Panc1 (cell line): Measurements from ENCODE around the gene ERC2. TPM values are rescaled to one million over a fixed set of nuclear protein-coding genes. Genes with fewer than 3 reads are reported as not detected.

Experiments used
- ATAC-seq: fragments of 200-7000 bp; cut with Tn5 transposase; 2 replicates; pipeline ENCODE4 v1.9.1; 2020; ENCODE audit warnings: mild to moderate bottlenecking, moderate library complexity
- BruUV-seq: library from RNA; stranded (reverse); fragments of 400-500 nt; replicated peaks from 2 replicates; lab custom pipeline; 2021; lab: Mats Ljungman, UMichigan
- CTCF ChIA-PET: fragments of 300-600 bp; sonication (Branson Sonifier 250); formaldehyde crosslinking; loops from one replicate; lab custom pipeline; 2022; ENCODE audit warnings: antibody characterized with exemption; lab: Charles Lee
- POLR2A ChIA-PET: fragments of 300-600 bp; sonication (Branson Sonifier 250); formaldehyde crosslinking; loops from one replicate; lab custom pipeline; 2022; ENCODE audit warnings: antibody characterized with exemption; lab: Charles Lee
- DNase-seq: peaks from one replicate; pipeline ENCODE4 v3.0.0-alpha.2; 2010; ENCODE audit warnings: low read depth, low spot score
- H3K27ac ChIP-seq: 2 replicates; pipeline ENCODE4 v1.5.1; 2011; ENCODE audit warnings: mild to moderate bottlenecking, low read length, inconsistent platforms
- H3K27me3 ChIP-seq: fragments of 200-500 bp; sonication (Bioruptor generic); 2 replicates; pipeline ENCODE4 v1.6.0; 2014; ENCODE audit warnings: low read length, inconsistent platforms; ENCODE audit not compliant: control insufficient read depth, insufficient read depth
- H3K36me3 ChIP-seq: fragments of 200-500 bp; sonication (Bioruptor generic); 2 replicates; pipeline ENCODE4 v1.5.1; 2014; ENCODE audit warnings: inconsistent platforms, mild to moderate bottlenecking, low read length, moderate library complexity; ENCODE audit not compliant: control insufficient read depth, insufficient read depth
- H3K4me1 ChIP-seq: 2 replicates; pipeline ENCODE4 v1.5.1; 2011; ENCODE audit warnings: inconsistent platforms, mild to moderate bottlenecking, low read length, moderate library complexity; ENCODE audit not compliant: control insufficient read depth, insufficient read depth
- H3K4me3 ChIP-seq, 2 experiments: 2 replicates each; pipeline ENCODE4 v1.5.1; 2011 to 2012; ENCODE audit warnings: low read depth in 2 of 2, low read length in 2 of 2, mild to moderate bottlenecking in 2 of 2, inconsistent platforms in 1 of 2, moderate library complexity in 1 of 2
- H3K9me3 ChIP-seq: fragments of 200-500 bp; sonication (Bioruptor generic); 2 replicates; pipeline ENCODE4 v1.5.1; 2014; ENCODE audit warnings: low read depth, mild to moderate bottlenecking, inconsistent platforms, low read length, moderate library complexity; ENCODE audit not compliant: control insufficient read depth, insufficient read depth
- CTCF ChIP-seq: fragments of 450-650 bp; IDR thresholded peaks from 2 replicates; pipeline ENCODE4 v1.5.1; 2017; ENCODE audit warnings: mild to moderate bottlenecking
- POLR2AphosphoS5 ChIP-seq: IDR thresholded peaks from 2 replicates; pipeline ENCODE4 v1.6.1; 2012; ENCODE audit warnings: mild to moderate bottlenecking, low read depth, low read length, moderate library complexity
- REST ChIP-seq, 2 experiments: IDR thresholded peaks; 2 replicates each; pipeline ENCODE4 v1.6.1; 2011 to 2012; ENCODE audit warnings: low read depth in 2 of 2, control low read depth in 1 of 2, low read length in 1 of 2, mild to moderate bottlenecking in 1 of 2, moderate library complexity in 1 of 2; ENCODE audit not compliant: insufficient read depth in 1 of 2
- SIN3A ChIP-seq: IDR thresholded peaks from 2 replicates; pipeline ENCODE4 v1.6.1; 2012; ENCODE audit warnings: low read depth, mild to moderate bottlenecking, low read length, moderate library complexity, borderline replicate concordance; ENCODE audit not compliant: insufficient read depth
- TCF7L2 ChIP-seq: IDR thresholded peaks from 2 replicates; pipeline ENCODE4 v1.6.1; 2011; ENCODE audit warnings: mild to moderate bottlenecking, low read depth, low read length, inconsistent platforms
- in situ Hi-C: cut with HindIII; loops from 2 replicates; pipeline ENCODE4 v1.10.0; 2016; ENCODE audit warnings: low sequenced_read_pairs, low pct_unique_long_range_greater_than_20kb
- intact Hi-C: fragments of 100-400 bp; cut with micrococcal nuclease; formaldehyde crosslinking; loops from one replicate; pipeline ENCODE4 v1.10.0; 2022; ENCODE audit not compliant: unreplicated experiment
- total RNA-seq: library from RNA; stranded (reverse); gene quantifications from one replicate; pipeline ENCODE4 v1.2.1, GENCODE V29; 2021; ENCODE audit not compliant: unreplicated experiment

The ERC2 gene
- total RNA-seq, 1 experiment from 2014 or later: 0.33 TPM

DNA sequence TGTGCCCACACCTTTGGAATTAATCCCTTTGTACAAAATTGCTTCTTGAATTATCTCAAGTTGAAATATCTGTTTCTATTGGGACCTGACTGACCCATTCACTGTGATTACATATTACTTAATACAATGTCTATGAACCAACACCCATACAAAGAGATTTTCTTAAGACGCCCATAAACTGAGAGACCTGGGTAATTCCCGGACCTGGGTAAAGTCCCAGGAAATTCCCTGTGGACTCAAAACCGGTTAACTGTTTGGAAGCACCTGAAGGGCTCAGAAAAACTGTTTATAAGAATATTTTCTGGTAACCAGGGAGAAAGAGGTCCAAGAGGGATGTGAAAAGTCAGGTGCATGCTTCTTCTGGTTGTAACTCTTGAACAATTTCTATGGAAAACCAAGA lies 667.2 kb downstream of the ERC2 start:
- TF ChIP-seq TCF7L2 (no peak), CTCF (no peak), REST (IDR thresholded peaks at IDR 0.05; ENCODE audit: insufficient read depth in 1 of 2, low read depth in 2 of 2, low read length in 1 of 2) (no peak), POLR2AphosphoS5 (no peak), SIN3A (no peak)
- Histone ChIP-seq H3K27ac (no peak overlapping the region), H3K4me3 (no peak overlapping the region), H3K36me3 (no peaks in the 10 kb centered on the region), H3K27me3 (no peaks in the 10 kb centered on the region), H3K9me3 (no peaks in the 10 kb centered on the region), H3K4me1 (no peaks in the 10 kb centered on the region)
- no peak for ATAC-seq
- in situ Hi-C loops (no loop called here), intact Hi-C loops (no loop called here)
- no peak for DNase-seq
- no TSS peak for BruUV-seq
- POLR2A ChIA-PET: no interaction called here
- CTCF ChIA-PET: interaction anchor here (0.7 kb wide), 1 partner anchor 498 kb away, joined by 4 read pairs; no protein-coding TSS in a partner anchor

DNA sequence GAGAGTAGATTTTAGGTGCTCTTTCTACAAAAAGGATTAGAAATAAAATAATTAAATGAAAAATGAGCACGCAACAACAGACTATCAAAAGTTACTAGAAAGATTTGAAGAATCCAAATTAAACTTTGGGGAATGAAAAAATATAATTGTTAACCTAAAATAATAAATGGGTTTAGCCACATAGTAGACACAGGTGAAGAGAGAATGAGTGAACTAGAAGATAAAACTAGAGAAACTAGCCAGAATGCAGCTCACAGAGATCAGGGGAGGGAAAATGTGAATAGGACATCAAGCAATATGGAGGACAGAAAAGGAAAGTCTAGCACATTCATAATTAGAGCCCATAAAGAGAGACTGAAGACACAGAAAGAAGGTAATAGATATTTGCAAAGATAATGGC lies 670.5 kb downstream of the ERC2 start:
- Histone ChIP-seq H3K36me3 (no peaks in the 10 kb centered on the region), H3K27me3 (no peaks in the 10 kb centered on the region), H3K27ac (no peak overlapping the region), H3K4me3 (no peak overlapping the region), H3K4me1 (no peaks in the 10 kb centered on the region), H3K9me3 (no peaks in the 10 kb centered on the region)
- no TSS peak for BruUV-seq
- POLR2A ChIA-PET: no interaction called here
- in situ Hi-C loops (no loop called here), intact Hi-C loops (no loop called here)
- TF ChIP-seq CTCF: no peak
- no peak for TF ChIP-seq POLR2AphosphoS5
- TF ChIP-seq SIN3A: no peak
- ATAC-seq (no peak), DNase-seq (no peak)
- CTCF ChIA-PET: no interaction called here
